ENCODE results near the gene DDX46.

DNA sequence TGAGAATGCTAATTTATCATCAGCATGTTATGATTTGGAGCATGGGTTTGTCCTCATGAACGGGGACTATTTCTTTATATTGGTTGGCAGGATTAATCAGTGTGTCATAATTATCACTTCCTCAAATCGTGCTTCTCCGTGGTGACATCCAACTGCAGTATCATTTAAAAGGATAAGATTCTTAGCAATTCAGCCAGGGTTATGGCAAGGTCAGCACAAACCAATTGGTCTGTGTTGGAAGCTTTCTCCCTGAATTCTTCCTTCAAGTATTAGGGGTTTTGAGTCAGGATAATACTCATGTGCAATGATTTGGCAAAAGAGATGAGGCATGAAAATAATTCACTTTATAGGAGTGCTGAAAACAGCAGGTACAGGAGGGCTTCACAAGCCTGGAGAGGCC lies 25.8 kb upstream of the DDX46 start:
- TF ChIP-seq EZH2phosphoT487 (IDR thresholded peaks at IDR 0.05; ENCODE audit: low read depth, severe bottlenecking, unreplicated experiment), result no peak
- TF ChIP-seq, protein P1, sequence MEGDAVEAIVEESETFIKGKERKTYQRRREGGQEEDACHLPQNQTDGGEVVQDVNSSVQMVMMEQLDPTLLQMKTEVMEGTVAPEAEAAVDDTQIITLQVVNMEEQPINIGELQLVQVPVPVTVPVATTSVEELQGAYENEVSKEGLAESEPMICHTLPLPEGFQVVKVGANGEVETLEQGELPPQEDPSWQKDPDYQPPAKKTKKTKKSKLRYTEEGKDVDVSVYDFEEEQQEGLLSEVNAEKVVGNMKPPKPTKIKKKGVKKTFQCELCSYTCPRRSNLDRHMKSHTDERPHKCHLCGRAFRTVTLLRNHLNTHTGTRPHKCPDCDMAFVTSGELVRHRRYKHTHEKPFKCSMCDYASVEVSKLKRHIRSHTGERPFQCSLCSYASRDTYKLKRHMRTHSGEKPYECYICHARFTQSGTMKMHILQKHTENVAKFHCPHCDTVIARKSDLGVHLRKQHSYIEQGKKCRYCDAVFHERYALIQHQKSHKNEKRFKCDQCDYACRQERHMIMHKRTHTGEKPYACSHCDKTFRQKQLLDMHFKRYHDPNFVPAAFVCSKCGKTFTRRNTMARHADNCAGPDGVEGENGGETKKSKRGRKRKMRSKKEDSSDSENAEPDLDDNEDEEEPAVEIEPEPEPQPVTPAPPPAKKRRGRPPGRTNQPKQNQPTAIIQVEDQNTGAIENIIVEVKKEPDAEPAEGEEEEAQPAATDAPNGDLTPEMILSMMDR (IDR thresholded peaks at IDR 0.05; ENCODE audit: poor library complexity), result no peak
- TF ChIP-seq EZH2 (IDR thresholded peaks at IDR 0.05; ENCODE audit: borderline replicate concordance), result no peak
